CD1c-positive myeloid dendritic cell (primary cell): ENCODE measurements around the gene CCR3.

Experiments
- DNase-seq: peaks from one replicate; pipeline ENCODE4 v3.0.0-alpha.2; 2016; ENCODE audit errors: extremely low spot score

CCR3 gene

DNA sequence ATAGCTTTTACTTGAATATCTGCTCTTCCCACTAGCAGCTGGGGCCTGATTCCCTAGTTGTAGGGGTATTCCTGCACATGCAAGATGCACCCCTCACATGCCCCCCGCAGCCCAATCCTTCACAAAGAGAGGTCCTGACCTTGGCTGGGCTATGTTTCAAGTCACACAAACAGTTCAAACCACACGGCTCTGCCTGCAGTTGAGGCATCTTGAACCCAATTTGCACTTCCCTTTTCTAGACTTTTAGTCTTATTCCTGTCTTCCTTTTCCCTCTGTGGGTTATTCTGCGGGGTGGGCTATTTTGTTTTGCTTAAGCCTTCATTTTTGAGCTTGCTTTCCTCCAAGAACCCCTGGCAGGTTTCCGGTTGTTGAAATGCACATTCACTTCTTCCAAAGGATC, 20.9 kb upstream of the CCR3 start:
- peak; percentile 24 for DNase-seq

GRCh38 chr3:46221938-46222337, 20.3 kb upstream of the CCR3 start:
- DNase-seq: peak; percentile 20

GRCh38 chr3:46222435-46223161, 19.7 kb upstream of the CCR3 start:
- DNase-seq: peak; percentile 83

- no peak for DNase-seq
These were observed 13.7 kb upstream of the CCR3 start for GRCh38 chr3:46228260-46229242.

- DNase-seq: no peak
These were observed 10.9 kb upstream of the CCR3 start for GRCh38 chr3:46231323-46231722.

DNA sequence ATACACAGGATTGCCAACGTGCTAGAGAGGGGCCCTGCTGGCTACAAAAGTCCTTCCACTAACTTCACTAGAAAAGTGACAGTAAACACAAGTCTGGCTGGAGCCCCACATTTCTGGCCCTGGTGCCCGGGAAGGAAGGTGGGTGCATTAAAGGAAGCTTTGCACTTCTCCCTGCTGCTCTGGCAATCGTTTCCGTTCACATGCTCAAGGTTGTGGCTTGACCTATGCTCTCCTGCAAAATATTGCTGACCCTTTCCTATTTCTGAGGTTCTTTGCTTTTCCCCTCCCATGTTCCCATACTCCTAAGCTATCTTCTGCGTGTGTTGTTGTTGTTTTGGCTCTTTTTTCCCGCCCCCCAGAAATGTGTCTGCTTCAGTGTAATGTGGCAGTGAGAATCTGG, 9.1 kb upstream of the CCR3 start:
- DNase-seq: peak; percentile 17

GRCh38 chr3:46235425-46235824, 6.8 kb upstream of the CCR3 start:
- DNase-seq: no peak

GRCh38 chr3:46236294-46237054, 5.8 kb upstream of the CCR3 start:
- no peak for DNase-seq

- no peak for DNase-seq
These were observed 3.9 kb upstream of the CCR3 start for GRCh38 chr3:46238386-46238785.

GRCh38 chr3:46239301-46239938, 2.8 kb upstream of the CCR3 start:
- DNase-seq: no peak

- DNase-seq: no peak
These were observed 2.3 kb upstream of the CCR3 start for GRCh38 chr3:46239952-46240351.

DNA sequence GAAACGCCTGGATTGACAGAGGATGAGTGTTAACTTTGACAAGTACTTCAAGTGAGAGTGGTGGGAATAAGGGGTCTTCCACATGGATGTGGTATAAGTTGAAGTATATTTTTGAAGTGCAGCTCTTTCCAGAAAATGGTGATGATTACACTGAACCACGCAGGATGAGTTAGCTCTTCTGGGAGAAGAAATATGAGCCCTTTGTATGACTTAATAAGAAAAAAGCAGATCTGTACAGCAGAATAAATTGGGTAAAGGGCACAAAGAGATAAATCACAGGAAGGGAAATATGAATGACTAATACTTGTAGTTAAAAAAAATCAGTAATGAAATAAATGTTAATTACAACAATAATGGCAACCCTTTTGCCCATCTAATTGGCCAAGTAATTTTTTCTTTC, 1.3 kb downstream of the CCR3 start:
- no peak for DNase-seq

GRCh38 chr3:46245146-46245545, 2.9 kb downstream of the CCR3 start:
- DNase-seq: peak; percentile 67

- no peak for DNase-seq
These were observed 10.7 kb downstream of the CCR3 start for GRCh38 chr3:46252980-46253379.

DNA sequence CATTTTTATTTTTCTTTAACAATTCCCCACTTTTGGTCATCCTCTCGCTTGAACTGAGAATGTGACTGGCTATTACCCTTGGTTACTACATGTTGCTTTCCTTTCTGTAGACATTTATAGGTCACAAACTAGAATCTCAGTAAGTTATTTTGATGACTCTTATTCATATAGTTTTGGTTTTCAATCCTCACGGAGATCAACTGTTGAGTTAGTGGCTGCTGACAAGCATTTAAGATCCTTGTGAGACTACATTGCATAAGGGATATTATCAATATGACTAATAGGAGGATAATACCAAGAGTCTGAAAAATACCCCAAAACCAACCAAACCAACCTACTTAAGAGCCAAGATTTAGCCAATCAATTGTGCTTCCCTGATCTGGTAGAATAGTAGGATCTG, 16.3 kb downstream of the CCR3 start:
- no peak for DNase-seq

GRCh38 chr3:46261926-46262594, 19.8 kb downstream of the CCR3 start:
- no peak for DNase-seq

DNA sequence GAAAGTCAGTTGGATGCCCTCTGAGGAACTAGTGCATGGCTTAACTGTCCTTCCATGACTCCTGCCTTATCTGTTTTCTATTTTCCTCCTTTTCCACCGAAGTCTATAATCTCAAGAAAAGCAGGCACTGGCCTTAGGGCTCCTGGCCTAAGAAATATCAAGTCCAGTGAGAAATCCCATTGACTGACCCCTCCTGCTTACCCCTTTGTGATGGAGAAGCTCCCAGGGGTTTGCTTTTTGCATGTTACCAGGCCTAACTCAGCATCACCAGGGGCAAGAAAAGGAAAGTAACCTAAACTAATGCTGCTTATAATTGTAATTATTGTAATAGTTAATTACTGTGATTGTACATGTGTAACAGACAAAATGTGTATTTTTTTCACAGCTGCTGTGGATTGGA, 21.7 kb downstream of the CCR3 start:
- no peak for DNase-seq

DNA sequence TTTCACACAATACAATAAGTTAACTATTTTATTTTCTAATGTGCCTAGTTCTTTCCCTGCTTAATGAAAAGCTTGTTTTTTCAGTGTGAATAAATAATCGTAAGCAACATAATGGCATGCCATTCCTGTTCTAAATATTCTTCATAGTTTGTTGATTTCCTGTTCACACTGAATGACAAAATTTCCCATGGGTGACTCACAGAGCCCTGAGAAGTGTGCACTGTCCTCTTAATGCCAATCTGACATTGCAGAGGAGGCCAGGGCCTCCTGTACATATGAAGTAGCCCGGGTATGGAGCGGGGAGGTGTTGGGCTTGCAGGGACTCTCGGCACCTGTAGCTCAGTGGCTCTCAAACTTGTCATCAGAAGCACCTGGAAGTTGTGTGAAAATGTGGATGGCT, 24.3 kb downstream of the CCR3 start:
- no peak for DNase-seq

DNA sequence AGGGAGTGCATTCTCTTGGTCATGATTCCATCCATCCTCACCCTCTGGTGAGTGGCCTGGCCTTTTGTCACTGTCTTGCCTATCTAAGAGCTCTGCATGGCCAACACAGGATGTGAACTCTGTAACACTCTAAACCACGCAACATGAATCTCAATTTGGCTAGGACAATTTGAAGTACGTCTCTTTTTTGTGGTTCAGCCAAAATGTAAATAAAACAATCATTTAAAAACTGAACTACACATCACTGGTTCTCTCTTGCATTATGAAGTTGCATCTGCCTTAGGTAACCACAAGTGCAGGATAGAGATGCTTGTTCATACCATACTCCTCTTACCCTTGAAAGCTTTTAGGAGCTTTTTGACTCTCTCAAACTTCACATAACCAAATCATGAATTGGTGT, 27.3 kb downstream of the CCR3 start:
- no peak for DNase-seq

- DNase-seq: no peak
These were observed 28.2 kb downstream of the CCR3 start for GRCh38 chr3:46270474-46270873.

GRCh38 chr3:46271209-46271745, 29.0 kb downstream of the CCR3 start:
- DNase-seq: no peak
